HG02763 (cell line): ENCODE measurements around the gene TMEM43.

Source experiments
- ATAC-seq: cut with Tn5 transposase; IDR thresholded peaks from one replicate; pipeline ENCODE4 v1.9.1; 2021; ENCODE audit warnings: mild to moderate bottlenecking, moderate library complexity; ENCODE audit not compliant: unreplicated experiment

Gene TMEM43

GRCh38 chr3:14137445-14137844 is 12.6 kb downstream of the TMEM43 start:
- ATAC-seq = no peak

GRCh38 chr3:14138109-14138877 is 13.4 kb downstream of the TMEM43 start:
- no peak for ATAC-seq

GRCh38 chr3:14138878-14139655 is 14.2 kb downstream of the TMEM43 start:
- ATAC-seq = no peak

- ATAC-seq = no peak
These were observed 14.9 kb downstream of the TMEM43 start for GRCh38 chr3:14139771-14140170.

- no peak for ATAC-seq
These were observed 15.8 kb downstream of the TMEM43 start for GRCh38 chr3:14140668-14141067.

GRCh38 chr3:14141144-14141543 is 16.3 kb downstream of the TMEM43 start:
- ATAC-seq = no peak

GRCh38 chr3:14141602-14142341 is 16.9 kb downstream of the TMEM43 start:
- no peak for ATAC-seq

- ATAC-seq = no peak
These were observed 17.9 kb downstream of the TMEM43 start for GRCh38 chr3:14142567-14143270.

GRCh38 chr3:14143271-14144225 is 18.7 kb downstream of the TMEM43 start:
- ATAC-seq = no peak

- ATAC-seq = peak; percentile 88
These were observed 19.7 kb downstream of the TMEM43 start for GRCh38 chr3:14144423-14145075.

GRCh38 chr3:14145236-14145635 is 20.4 kb downstream of the TMEM43 start:
- no peak for ATAC-seq

GRCh38 chr3:14145670-14146380 is 21.0 kb downstream of the TMEM43 start:
- no peak for ATAC-seq

- ATAC-seq = no peak
These were observed 21.7 kb downstream of the TMEM43 start for GRCh38 chr3:14146381-14147065.

- no peak for ATAC-seq
These were observed 22.2 kb downstream of the TMEM43 start for GRCh38 chr3:14147066-14147435.

GRCh38 chr3:14147617-14148016 is 22.8 kb downstream of the TMEM43 start:
- no peak for ATAC-seq

- no peak for ATAC-seq
These were observed 23.5 kb downstream of the TMEM43 start for GRCh38 chr3:14148041-14148985.

GRCh38 chr3:14150078-14150477 is 25.2 kb downstream of the TMEM43 start:
- ATAC-seq = no peak
